K562 (cell line): ENCODE data around the gene ELP1. TPM values are rescaled to one million over a fixed set of nuclear protein-coding genes. Genes with fewer than 3 reads are reported as not detected.

Experiments used
- ATAC-seq: fragments of 200-7000 bp; cut with Tn5 transposase; 3 replicates; pipeline ENCODE4 v1.9.1; 2020; ENCODE audit warnings: moderate library complexity
- BruUV-seq: library from RNA; stranded (reverse); fragments of 400-500 nt; replicated peaks from 2 replicates; lab custom pipeline; 2021; lab: Mats Ljungman, UMichigan
- CTCF ChIA-PET: fragments of 300-600 bp; formaldehyde crosslinking; extraction: SDS; loops from one replicate; lab custom pipeline; 2021; ENCODE audit warnings: low intra/inter-chr PET ratio; lab: Yijun Ruan, JAX
- POLR2A ChIA-PET: fragments of 300-600, 350-650 bp; sonication (Branson Sonifier 250); formaldehyde crosslinking; extraction: SDS; loops from one replicate; lab custom pipeline; 2021; ENCODE audit warnings: antibody characterized with exemption, inconsistent platforms; lab: Yijun Ruan, JAX
- DNase-seq, 4 experiments: peaks; one replicate each; pipeline versions ENCODE4 v3.0.0 to v3.0.0-alpha.2; 2011 to 2018; ENCODE audit warnings: low spot score in 3 of 4, mixed read lengths in 3 of 4; ENCODE audit errors: extremely low read depth in 1 of 4
- FAIRE-seq: peaks from 2 replicates; lab custom pipeline; 2011; peaks lifted over from hg19 to GRCh38; lab: Jason Lieb, UNC
- H2AFZ ChIP-seq: 2 replicates; pipeline ENCODE4 v1.6.0; 2011; ENCODE audit warnings: low read depth, low read length, control low read depth, inconsistent platforms
- H3K27ac ChIP-seq: fragments of 200-600 bp; 3 replicates; pipeline ENCODE4 v1.8.0; 2011; ENCODE audit warnings: low read depth, mild to moderate bottlenecking, control low read depth, inconsistent platforms, low read length, moderate library complexity, mixed read lengths; ENCODE audit errors: extremely low read depth
- H3K27me3 ChIP-seq, 2 experiments: fragments of 300-600 bp in 1 of 2; 2 replicates in 1 of 2; 3 replicates in 1 of 2; pipeline versions ENCODE4 v1.6.0 to v1.8.0; 2011; ENCODE audit warnings: inconsistent platforms in 2 of 2, low read length in 2 of 2, mild to moderate bottlenecking in 1 of 2, mixed read lengths in 1 of 2, moderate library complexity in 1 of 2; ENCODE audit not compliant: control insufficient read depth in 2 of 2, insufficient read depth in 2 of 2
- H3K36me3 ChIP-seq: fragments of 300-600 bp; 3 replicates; pipeline ENCODE4 v1.8.0; 2011; ENCODE audit warnings: mild to moderate bottlenecking, low read length, inconsistent platforms; ENCODE audit not compliant: control insufficient read depth, insufficient read depth
- H3K4me1 ChIP-seq, 2 experiments: fragments of 200-600 bp in 1 of 2; replicated peaks in 1 of 2; 2 replicates in 1 of 2; 3 replicates in 1 of 2; pipeline versions ENCODE4 v1.5.1 to v1.8.0; 2011; ENCODE audit warnings: inconsistent platforms in 2 of 2, low read length in 2 of 2, mild to moderate bottlenecking in 1 of 2, mixed read lengths in 1 of 2, moderate library complexity in 1 of 2; ENCODE audit not compliant: control insufficient read depth in 2 of 2, insufficient read depth in 2 of 2
- H3K4me2 ChIP-seq: 2 replicates; pipeline ENCODE4 v1.6.1; 2011; ENCODE audit warnings: low read length, control low read depth, inconsistent platforms, mixed read lengths; ENCODE audit not compliant: insufficient read depth
- H3K4me3 ChIP-seq: fragments of 200-600 bp; sonication (generic), shearing (Covaris generic); 2 replicates; pipeline ENCODE4 v1.5.1; 2016; ENCODE audit warnings: control low read depth, inconsistent platforms
- H3K79me2 ChIP-seq: fragments of 200-600 bp; 3 replicates; pipeline ENCODE4 v1.8.0; 2011; ENCODE audit warnings: low read length, inconsistent platforms; ENCODE audit not compliant: control insufficient read depth, insufficient read depth
- H3K9ac ChIP-seq, 2 experiments: 2 replicates each; pipeline versions ENCODE4 v1.6.0 to v1.6.1; 2011; ENCODE audit warnings: low read depth in 2 of 2, low read length in 2 of 2, control low read depth in 1 of 2, inconsistent platforms in 1 of 2, mild to moderate bottlenecking in 1 of 2, mixed read lengths in 1 of 2; ENCODE audit not compliant: insufficient read depth in 1 of 2
- H3K9me1 ChIP-seq: one replicate; pipeline ENCODE4 v1.6.0; 2011; ENCODE audit warnings: inconsistent platforms, mild to moderate bottlenecking, low read length, moderate library complexity; ENCODE audit not compliant: control insufficient read depth, insufficient read depth
- H3K9me3 ChIP-seq: replicated peaks from 2 replicates; pipeline ENCODE4 v1.5.1; 2011; ENCODE audit warnings: low read depth, low read length, inconsistent platforms; ENCODE audit not compliant: control insufficient read depth, insufficient read depth
- H4K20me1 ChIP-seq: replicated peaks from 2 replicates; pipeline ENCODE4 v1.6.1; 2011; ENCODE audit warnings: low read length, inconsistent platforms, mixed read lengths; ENCODE audit not compliant: control insufficient read depth, insufficient read depth
- CHD2 ChIP-seq: IDR thresholded peaks from 2 replicates; pipeline ENCODE4 v1.6.1; 2011; ENCODE audit warnings: low read depth, low read length
- FOXK2 ChIP-seq, 2 experiments: fragments of 450-650 bp; IDR thresholded peaks in 1 of 2; conservative IDR thresholded peaks in 1 of 2; 2 replicates each; pipeline ENCODE4 v1.6.1; 2016; ENCODE audit warnings: low read depth in 2 of 2, mild to moderate bottlenecking in 1 of 2
- JUN ChIP-seq, 2 experiments: sonication (generic) in 1 of 2; formaldehyde crosslinking in 1 of 2; IDR thresholded peaks; 2 replicates each; pipeline versions ENCODE4 v1.6.1 to v1.8.0; 2012 to 2022; ENCODE audit warnings: borderline replicate concordance in 2 of 2, mild to moderate bottlenecking in 2 of 2, improper control_type of control experiment in 1 of 2, low read depth in 1 of 2, low read length in 1 of 2, missing genetic modification reagents in 1 of 2
- L3MBTL2 ChIP-seq: fragments of 450-650 bp; IDR thresholded peaks from 2 replicates; pipeline ENCODE4 v1.6.1; 2016; ENCODE audit warnings: mild to moderate bottlenecking, moderate library complexity
- MTA2 ChIP-seq: fragments of 450-650 bp; IDR thresholded peaks from 2 replicates; pipeline ENCODE4 v1.6.1; 2016; ENCODE audit warnings: low read depth
- RBM14 ChIP-seq: fragments of 200-400 bp; formaldehyde crosslinking; IDR thresholded peaks from 2 replicates; pipeline ENCODE4 v1.6.1; 2018; ENCODE audit warnings: low read depth, mild to moderate bottlenecking, low read length, moderate library complexity, borderline replicate concordance; ENCODE audit not compliant: insufficient read depth
- SMARCA5 ChIP-seq: fragments of 450-650 bp; IDR thresholded peaks from 2 replicates; pipeline ENCODE4 v1.6.1; 2016
- SP2 ChIP-seq: IDR thresholded peaks from 2 replicates; pipeline ENCODE4 v1.6.1; 2011; ENCODE audit warnings: mild to moderate bottlenecking, low read depth, low read length, moderate library complexity; ENCODE audit not compliant: poor library complexity, severe bottlenecking; ENCODE audit errors: extremely low read depth
- ZNF696 ChIP-seq: fragments of 250-450 bp; sonication (Bioruptor Pico); conservative IDR thresholded peaks from 2 replicates; pipeline ENCODE4 v1.4.0; 2020; ENCODE audit warnings: mild to moderate bottlenecking, moderate library complexity
- ZNF707 ChIP-seq: fragments of 250-450 bp; sonication (Bioruptor Pico); conservative IDR thresholded peaks from 2 replicates; pipeline ENCODE4 v1.8.0; 2022; ENCODE audit warnings: inconsistent platforms, mild to moderate bottlenecking, moderate library complexity
- WGBS: fragments of 100-300 bp; shearing (Covaris generic); methylation state at CpG from one replicate; pipeline ENCODE4 v1.1.6; 2016; ENCODE audit warnings: low coverage, mixed read lengths; ENCODE audit not compliant: insufficient coverage; ENCODE audit errors: missing lambda C conversion rate; 5-methylcytosine and 5-hydroxymethylcytosine counted together
- in situ Hi-C: fragments of 300-500 bp; cut with MboI; formaldehyde crosslinking; loops from 4 replicates; pipeline ENCODE4 v1.15.0; 2018; ENCODE audit warnings: inconsistent platforms, mixed read lengths
- intact Hi-C: fragments of 100-400 bp; cut with micrococcal nuclease; formaldehyde crosslinking; loops from 2 replicates; pipeline ENCODE4 v1.14.2; 2022
- polyA plus RNA-seq, 8 experiments: library from polyadenylated mRNA; depleted of rRNA in 4 of 8; stranded (reverse) in 5 of 8; unstranded in 3 of 8; fragments of >200 nt; fragmentation: Nextera tagmentation in 2 of 8; fragmentation: Illumina TruSeq in 1 of 8; extraction: Ambion mirVana in 2 of 8; extraction: Trizol in 1 of 8; gene quantifications; 2 replicates each; pipeline versions ENCODE4 v1.2.1 to v1.2.3, GENCODE V29; 2011 to 2014; ENCODE audit warnings: inconsistent platforms in 1 of 8, missing spikeins in 1 of 8
- total RNA-seq, 7 experiments: library from RNA; depleted of rRNA in 6 of 7; stranded (reverse); fragments of >200 nt in 6 of 7; fragmentation: Illumina TruSeq in 2 of 7; extraction: Trizol in 2 of 7; gene quantifications; 2 replicates each; pipeline versions ENCODE4 v1.2.1 to v1.2.3, GENCODE V29; 2011 to 2021; ENCODE audit warnings: low replicate concordance in 1 of 7
- TF ChIP-seq, protein P1 (sequence below), 2 experiments: fragments of 200-800 bp in 1 of 2; sonication (Bioruptor generic) in 1 of 2; sonication (generic) in 1 of 2; formaldehyde crosslinking in 1 of 2; IDR thresholded peaks in 1 of 2; conservative IDR thresholded peaks in 1 of 2; 2 replicates each; pipeline versions ENCODE4 v1.5.0 to v1.6.1; 2016 to 2020; ENCODE audit warnings: missing compliant biosample characterization in 1 of 2, missing genetic modification characterization in 1 of 2, missing genetic modification reagents in 1 of 2

Gene ELP1
- total and polyA plus RNA-seq, 9 of the 15 experiments (the other 6 are each of a cell fraction or from before 2014, with no cell fraction given): 17.0 to 48.6 (median 39.7) TPM

DNA sequence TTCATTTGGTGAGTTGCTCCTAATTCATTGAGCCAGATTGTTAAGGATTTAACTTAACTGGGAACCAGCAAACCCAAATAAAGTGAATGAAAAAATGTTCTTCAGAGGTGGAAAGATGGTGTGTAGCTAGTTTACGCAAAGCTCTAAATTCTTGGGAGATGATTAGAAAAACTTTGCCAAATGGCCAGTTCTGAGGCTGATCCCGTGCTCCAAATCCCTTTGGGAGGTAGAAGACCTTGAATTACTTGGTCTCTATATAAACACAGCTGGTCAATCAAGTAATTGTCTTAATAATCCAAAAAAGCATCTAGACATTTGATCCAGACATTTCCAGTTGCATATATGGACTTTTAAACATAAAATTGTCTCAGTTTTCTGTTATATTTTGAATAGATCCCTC lies 89.5 kb downstream of the ELP1 start:
- Histone ChIP-seq H3K4me2 (no peak overlapping the region), H3K4me3 (no peak overlapping the region), H3K79me2 (no peaks in the 10 kb centered on the region), H4K20me1 (no peaks in the 10 kb centered on the region), H3K27ac (no peak overlapping the region), H3K9me3 (no peaks in the 10 kb centered on the region), H3K9me1 (no peaks in the 10 kb centered on the region), H3K27me3 (0 out of 5 replicates have a peak, but pooled peaks cover 0 to 2% of the 10 kb centered on the region in 2 experiments), H3K9ac (no peak overlapping the region), H3K36me3 (no peaks in the 10 kb centered on the region), H3K4me1 (peaks cover 0 to 2% of the 10 kb centered on the region in 2 experiments; a peak in 1 of 5 replicates), H2AFZ (no peak overlapping the region)
- in situ Hi-C loops: no loop called here
- POLR2A ChIA-PET: interaction anchor here (0.6 to 1.3 kb wide), 4 partner anchors 12 to 20 kb away, joined by 3 to 6 read pairs (median 4); partner anchors contain the start of gene ACTL7B
- no peak for TF ChIP-seq RBM14
- BruUV-seq: no TSS peak
- no peak for ATAC-seq
- WGBS: 10% methylated on average over 2 of the region's 2 CpGs
- CTCF ChIA-PET: no interaction called here
- intact Hi-C loops: no loop called here
- DNase-seq: no peak
- no peak for FAIRE-seq

DNA sequence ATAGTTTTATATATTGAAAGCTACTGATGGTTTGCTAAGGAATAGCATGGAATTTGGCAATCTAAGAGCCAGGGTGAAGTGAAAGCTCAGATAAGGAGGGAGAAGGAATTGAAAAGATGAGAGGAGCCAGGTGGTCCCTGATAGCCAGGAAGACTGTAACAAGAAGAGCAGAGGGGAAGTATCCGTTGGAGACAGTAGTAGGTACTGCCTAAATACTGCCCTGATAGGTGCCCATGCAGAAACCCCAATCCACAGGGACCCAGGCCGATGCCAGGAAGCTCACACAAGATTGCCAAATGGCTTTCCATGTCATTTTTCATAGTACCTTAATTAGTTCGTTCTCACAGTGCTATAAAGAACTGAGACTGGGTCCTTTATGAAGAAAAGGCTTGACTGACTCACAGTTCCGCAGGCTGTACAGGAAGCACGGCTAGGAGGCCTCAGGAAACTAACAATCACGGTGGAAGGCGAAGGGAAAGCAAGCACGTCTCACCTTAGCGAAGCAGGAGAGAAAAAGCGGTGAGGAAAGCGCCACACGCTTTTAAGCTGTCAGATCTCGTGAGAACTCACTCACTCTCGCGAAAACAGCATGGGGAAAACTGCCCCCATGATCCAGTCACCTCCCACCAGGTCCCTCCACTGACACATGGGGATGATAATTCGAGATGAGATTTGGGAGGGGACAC lies 91.2 kb downstream of the ELP1 start:
- CTCF ChIA-PET: no interaction called here
- no peaks in the 10 kb centered on the region for H3K9me3 ChIP-seq
- peak overlapping the region; percentile 85 for H2AFZ ChIP-seq
- no peaks in the 10 kb centered on the region for H3K36me3 ChIP-seq
- 0 out of 5 replicates have a peak, but pooled peaks cover 0 to 4% of the 10 kb centered on the region in 2 experiments for H3K27me3 ChIP-seq
- peaks cover 0 to 2% of the 10 kb centered on the region in 2 experiments; a peak in 1 of 5 replicates for H3K4me1 ChIP-seq
- H3K4me2 ChIP-seq: peak overlapping the region; percentile 59
- H3K27ac ChIP-seq: no peak overlapping the region
- WGBS: 1% methylated on average over 16 of the region's 16 CpGs
- ATAC-seq (peak; percentile 89), DNase-seq (peak in 1 of 4 experiments; percentile 41), FAIRE-seq (no peak)
- no peaks in the 10 kb centered on the region for H3K79me2 ChIP-seq
- POLR2A ChIA-PET: interaction anchor here (0.7 kb wide), 2 partner anchors 467 to 1533 kb away, joined by 3 read pairs; no protein-coding TSS in a partner anchor
- no TSS peak for BruUV-seq
- no peaks in the 10 kb centered on the region for H4K20me1 ChIP-seq
- peak overlapping the region in 1 of 2 experiments; percentile 48; a peak in 1 of 4 replicates for H3K9ac ChIP-seq
- intact Hi-C loops: no loop called here
- peak overlapping the region; percentile 10; the same call in 1 of the 2 replicates for H3K4me3 ChIP-seq
- in situ Hi-C loops: no loop called here
- H3K9me1 ChIP-seq: no peaks in the 10 kb centered on the region
- TF ChIP-seq CHD2 (peak; percentile 95), FOXK2 (conservative IDR thresholded peaks at IDR 0.05 in 1 of 2, IDR thresholded peaks at IDR 0.05 in 1 of 2; ENCODE audit: low read depth in 2 of 2) (no peak), L3MBTL2 (peak; percentile 49), MTA2 (no peak), SP2 (no peak), SMARCA5 (no peak), ZNF696 (no peak), ZNF707 (CRISPR knock-in tag) (no peak), JUN (IDR thresholded peaks at IDR 0.05; ENCODE audit: borderline replicate concordance, low read depth, low read length) (no peak), JUN (CRISPR knock-in tag; IDR thresholded peaks at IDR 0.05; ENCODE audit: borderline replicate concordance) (no peak)
- TF ChIP-seq, protein P1, sequence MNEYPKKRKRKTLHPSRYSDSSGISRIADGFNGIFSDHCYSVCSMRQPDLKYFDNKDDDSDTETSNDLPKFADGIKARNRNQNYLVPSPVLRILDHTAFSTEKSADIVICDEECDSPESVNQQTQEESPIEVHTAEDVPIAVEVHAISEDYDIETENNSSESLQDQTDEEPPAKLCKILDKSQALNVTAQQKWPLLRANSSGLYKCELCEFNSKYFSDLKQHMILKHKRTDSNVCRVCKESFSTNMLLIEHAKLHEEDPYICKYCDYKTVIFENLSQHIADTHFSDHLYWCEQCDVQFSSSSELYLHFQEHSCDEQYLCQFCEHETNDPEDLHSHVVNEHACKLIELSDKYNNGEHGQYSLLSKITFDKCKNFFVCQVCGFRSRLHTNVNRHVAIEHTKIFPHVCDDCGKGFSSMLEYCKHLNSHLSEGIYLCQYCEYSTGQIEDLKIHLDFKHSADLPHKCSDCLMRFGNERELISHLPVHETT (CRISPR knock-in tag; conservative IDR thresholded peaks at IDR 0.05 in 1 of 2, IDR thresholded peaks at IDR 0.05 in 1 of 2): no peak
